Endothelial cell of umbilical vein (primary cell): ENCODE data around the gene LPP. TPM values are rescaled to one million over a fixed set of nuclear protein-coding genes. Genes with fewer than 3 reads are reported as not detected.

ENCODE experiments used
- BruUV-seq: library from RNA; stranded (reverse); fragments of 400-500 nt; replicated peaks from 2 replicates; lab custom pipeline; 2021; lab: Mats Ljungman, UMichigan
- CTCF ChIA-PET: fragments of 300-600, 350-600 bp; sonication (Branson Sonifier 250); formaldehyde crosslinking; loops from one replicate; lab custom pipeline; 2021; ENCODE audit warnings: antibody characterized with exemption, inconsistent platforms; lab: Charles Lee
- POLR2A ChIA-PET: fragments of 300-600, 350-600 bp; sonication (Branson Sonifier 250); formaldehyde crosslinking; loops from one replicate; lab custom pipeline; 2021; ENCODE audit warnings: antibody characterized with exemption, inconsistent platforms; lab: Charles Lee
- DNase-seq: peaks from one replicate; pipeline ENCODE4 v3.0.0-alpha.2; 2011; ENCODE audit warnings: low read depth, low spot score
- FAIRE-seq: peaks from 2 replicates; lab custom pipeline; 2011; peaks lifted over from hg19 to GRCh38; lab: Jason Lieb, UNC
- H2AFZ ChIP-seq: 2 replicates; pipeline ENCODE4 v1.6.0; 2012; ENCODE audit warnings: low read depth, low read length, control low read depth, inconsistent platforms
- H3K27ac ChIP-seq: 2 replicates; pipeline ENCODE4 v1.5.1; 2011; ENCODE audit warnings: low read depth, mild to moderate bottlenecking, control low read depth, low read length, moderate library complexity; ENCODE audit not compliant: insufficient read depth
- H3K27me3 ChIP-seq, 2 experiments: 2 replicates each; pipeline versions ENCODE4 v1.6.0 to v1.6.1; 2011; ENCODE audit warnings: low read length in 2 of 2, mixed read lengths in 1 of 2; ENCODE audit not compliant: control insufficient read depth in 2 of 2, insufficient read depth in 2 of 2
- H3K36me3 ChIP-seq, 2 experiments: 2 replicates in 1 of 2; 3 replicates in 1 of 2; pipeline ENCODE4 v1.5.1; 2011; ENCODE audit warnings: low read length in 2 of 2, mild to moderate bottlenecking in 1 of 2, moderate library complexity in 1 of 2; ENCODE audit not compliant: control insufficient read depth in 2 of 2, insufficient read depth in 2 of 2; ENCODE audit errors: extremely low read depth in 1 of 2
- H3K4me1 ChIP-seq: 3 replicates; pipeline ENCODE4 v1.5.1; 2011; ENCODE audit warnings: mild to moderate bottlenecking, low read length; ENCODE audit not compliant: control insufficient read depth, insufficient read depth; ENCODE audit errors: extremely low read depth
- H3K4me2 ChIP-seq: 2 replicates; pipeline ENCODE4 v1.6.1; 2011; ENCODE audit warnings: low read length, control low read depth, mixed read lengths; ENCODE audit not compliant: insufficient read depth
- H3K4me3 ChIP-seq, 3 experiments: fragments of 200-600 bp in 1 of 3; sonication (generic), shearing (Covaris generic) in 1 of 3; replicated peaks in 1 of 3; 2 replicates each; pipeline ENCODE4 v1.5.1; 2011 to 2016; ENCODE audit warnings: control low read depth in 3 of 3, low read length in 3 of 3, mild to moderate bottlenecking in 2 of 3, inconsistent platforms in 1 of 3, low read depth in 1 of 3, moderate library complexity in 1 of 3; ENCODE audit not compliant: insufficient read depth in 1 of 3
- H3K79me2 ChIP-seq: 2 replicates; pipeline ENCODE4 v1.6.0; 2012; ENCODE audit warnings: low read length, inconsistent platforms; ENCODE audit not compliant: control insufficient read depth, insufficient read depth
- H3K9ac ChIP-seq: replicated peaks from 2 replicates; pipeline ENCODE3; 2011; ENCODE audit warnings: low read length, control low read depth; ENCODE audit not compliant: insufficient read depth; ENCODE audit errors: extremely low read depth
- H3K9me1 ChIP-seq: replicated peaks from 3 replicates; pipeline ENCODE4 v1.6.0; 2011; ENCODE audit warnings: mild to moderate bottlenecking, low read length; ENCODE audit not compliant: control insufficient read depth, insufficient read depth; ENCODE audit errors: extremely low read depth
- H3K9me3 ChIP-seq: replicated peaks from 2 replicates; pipeline ENCODE4 v1.5.1; 2012; ENCODE audit warnings: low read length, inconsistent platforms; ENCODE audit not compliant: control insufficient read depth, insufficient read depth
- H4K20me1 ChIP-seq: replicated peaks from 2 replicates; pipeline ENCODE3; 2011; ENCODE audit warnings: mild to moderate bottlenecking, low read length; ENCODE audit not compliant: control insufficient read depth, insufficient read depth; ENCODE audit errors: extremely low read depth
- CTCF ChIP-seq, 2 donors: IDR thresholded peaks; 1 replicate in 1 of 2; 2 replicates in 1 of 2; pipeline ENCODE4 v1.5.1; 2011; ENCODE audit warnings: low read length in 2 of 2, mild to moderate bottlenecking in 2 of 2, moderate library complexity in 2 of 2, control low read depth in 1 of 2, inconsistent platforms in 1 of 2, low read depth in 1 of 2; ENCODE audit not compliant: insufficient read depth in 1 of 2; ENCODE audit errors: extremely low read depth in 1 of 2
- EZH2 ChIP-seq: IDR thresholded peaks from 2 replicates; pipeline ENCODE4 v1.6.1; 2012; ENCODE audit warnings: borderline replicate concordance, low read depth, mild to moderate bottlenecking, moderate library complexity, low read length, inconsistent platforms; ENCODE audit not compliant: severe bottlenecking
- FOS ChIP-seq: IDR thresholded peaks from 2 replicates; pipeline ENCODE4 v1.6.1; 2011; ENCODE audit warnings: mild to moderate bottlenecking, low read length, moderate library complexity, borderline replicate concordance; ENCODE audit not compliant: insufficient read depth
- GATA2 ChIP-seq: IDR thresholded peaks from 2 replicates; pipeline ENCODE4 v1.7.0; 2011; ENCODE audit warnings: low read depth, mild to moderate bottlenecking, moderate library complexity, mixed read lengths, low read length; ENCODE audit not compliant: insufficient read length, insufficient read depth
- JUN ChIP-seq: IDR thresholded peaks from 2 replicates; pipeline ENCODE4 v1.6.1; 2011; ENCODE audit warnings: borderline replicate concordance, low read depth; ENCODE audit not compliant: insufficient read length, insufficient read depth
- MAX ChIP-seq: IDR thresholded peaks from 2 replicates; pipeline ENCODE4 v1.6.1; 2011; ENCODE audit not compliant: insufficient read depth, insufficient read length
- MYC ChIP-seq: IDR thresholded peaks from one replicate; pipeline ENCODE4 v1.6.1; 2011; ENCODE audit warnings: mild to moderate bottlenecking, low read depth, low read length
- POLR2AphosphoS5 ChIP-seq: IDR thresholded peaks from 2 replicates; pipeline ENCODE4 v1.6.1; 2012; ENCODE audit warnings: low read depth, mild to moderate bottlenecking, control low read depth, low read length, moderate library complexity; ENCODE audit not compliant: insufficient read depth
- dilution Hi-C: fragments of 300-500 bp; cut with MboI; formaldehyde crosslinking; loops from one replicate; pipeline ENCODE4 v1.15.0; 2019; ENCODE audit warnings: low sequenced_read_pairs; ENCODE audit not compliant: extremely low pct_ligation_motif_present
- intact Hi-C: fragments of 100-400 bp; cut with micrococcal nuclease; formaldehyde crosslinking; loops from one replicate; pipeline ENCODE4 v1.10.0; 2022
- polyA plus RNA-seq, 4 experiments: library from polyadenylated mRNA; depleted of rRNA in 3 of 4; stranded (reverse) in 3 of 4; unstranded in 1 of 4; fragments of >200 nt; gene quantifications; 2 replicates each; pipeline versions ENCODE4 v1.2.1 to v1.2.3, GENCODE V29; 2011 to 2012; ENCODE audit warnings: missing spikeins in 1 of 4
- total RNA-seq: library from RNA; stranded (reverse); gene quantifications from 2 replicates; pipeline ENCODE4 v1.2.3, GENCODE V29; 2021

Gene LPP
- total and polyA plus RNA-seq, 2 donors (not counting 3 experiments of a cell fraction or from before 2014, with no cell fraction given): 16.9 to 153 TPM

GRCh38 chr3:188292827-188293226 is 138.9 kb downstream of the LPP start:
- CTCF ChIA-PET: interaction anchor here (0.8 to 1.6 kb wide), 3 partner anchors 10 to 364 kb away, joined by 3 to 4 read pairs (median 3); no protein-coding TSS in a partner anchor
- dilution Hi-C loops (no loop called here), intact Hi-C loops (loop anchor here (10.0 kb wide), 1 partner anchor 138 kb away; the partner anchor contains the start of gene LPP)
- no peak overlapping the region for H3K9ac ChIP-seq
- no peak overlapping the region for H3K4me2 ChIP-seq
- H3K36me3 ChIP-seq: no peaks in the 10 kb centered on the region
- H4K20me1 ChIP-seq: no peaks in the 10 kb centered on the region
- no peaks in the 10 kb centered on the region for H3K9me3 ChIP-seq
- H3K27me3 ChIP-seq: no peaks in the 10 kb centered on the region
- no peak overlapping the region for H2AFZ ChIP-seq
- TF ChIP-seq JUN (no peak), POLR2AphosphoS5 (no peak), FOS (no peak), GATA2 (no peak), MAX (no peak), EZH2 (no peak), MYC (no peak), CTCF (IDR thresholded peaks at IDR 0.05; ENCODE audit: extremely low read depth in 1 of 2, insufficient read depth in 1 of 2, low read depth in 1 of 2, low read length in 2 of 2) (no peak)
- H3K79me2 ChIP-seq: peaks cover 7% of the 10 kb centered on the region
- no peaks in the 10 kb centered on the region for H3K9me1 ChIP-seq
- POLR2A ChIA-PET: no interaction called here
- no peak for DNase-seq
- BruUV-seq: no TSS peak
- H3K4me1 ChIP-seq: peaks cover 39% of the 10 kb centered on the region
- no peak for FAIRE-seq
- H3K27ac ChIP-seq: no peak overlapping the region
- H3K4me3 ChIP-seq: no peak overlapping the region
